GM19467 (cell line): ENCODE results near the gene ANKRD44.

Experiments
- ATAC-seq: cut with Tn5 transposase; IDR thresholded peaks from one replicate; pipeline ENCODE4 v1.9.1; 2021; ENCODE audit warnings: mild to moderate bottlenecking, moderate library complexity; ENCODE audit not compliant: unreplicated experiment

The ANKRD44 gene

DNA sequence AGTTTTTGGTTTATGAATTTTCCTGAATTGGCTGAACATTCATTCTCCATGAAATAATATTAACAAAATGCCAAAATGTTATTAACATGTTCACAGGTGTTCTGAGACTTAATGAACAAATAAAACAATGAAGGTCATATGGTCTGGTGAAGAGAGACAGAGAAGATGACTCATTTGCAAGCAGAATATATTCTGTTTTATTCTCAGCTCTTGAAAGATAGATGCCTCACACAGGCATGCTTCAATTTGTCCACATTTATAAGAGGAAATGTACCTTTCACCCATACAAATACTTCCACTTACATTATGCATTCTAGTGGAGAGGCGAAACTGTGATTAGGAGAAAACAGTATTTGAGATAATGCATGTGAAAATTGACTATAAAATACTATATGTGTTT lies 308.7 kb downstream of the ANKRD44 start:
- ATAC-seq, result no peak

DNA sequence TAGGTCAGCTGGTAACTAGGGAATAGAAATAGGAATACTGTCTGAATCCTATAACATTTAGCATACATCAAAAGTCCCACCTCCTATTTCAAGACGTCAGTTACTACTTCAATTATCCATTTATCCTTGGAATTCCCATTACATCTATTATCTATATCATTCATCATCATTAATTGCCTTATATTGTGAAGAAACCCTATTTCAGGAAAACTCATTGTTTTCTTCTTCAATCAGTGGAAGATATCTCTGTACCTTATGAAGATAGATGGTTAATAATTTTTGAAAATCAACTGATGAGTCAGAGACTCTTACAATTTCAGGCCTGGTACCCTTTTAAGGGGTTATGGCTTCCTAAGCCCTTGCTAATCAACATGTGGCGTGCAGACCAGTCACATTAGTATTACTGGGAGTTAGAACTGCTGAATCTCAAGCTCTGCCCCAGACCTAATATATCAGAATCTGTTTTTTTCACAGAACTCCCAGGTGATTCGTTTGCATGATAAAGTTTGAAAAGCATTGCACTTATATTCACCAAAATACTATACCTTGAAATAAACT lies 314.7 kb downstream of the ANKRD44 start:
- no peak for ATAC-seq

GRCh38 chr2:196994764-196995163 lies 315.8 kb downstream of the ANKRD44 start:
- no peak for ATAC-seq

DNA sequence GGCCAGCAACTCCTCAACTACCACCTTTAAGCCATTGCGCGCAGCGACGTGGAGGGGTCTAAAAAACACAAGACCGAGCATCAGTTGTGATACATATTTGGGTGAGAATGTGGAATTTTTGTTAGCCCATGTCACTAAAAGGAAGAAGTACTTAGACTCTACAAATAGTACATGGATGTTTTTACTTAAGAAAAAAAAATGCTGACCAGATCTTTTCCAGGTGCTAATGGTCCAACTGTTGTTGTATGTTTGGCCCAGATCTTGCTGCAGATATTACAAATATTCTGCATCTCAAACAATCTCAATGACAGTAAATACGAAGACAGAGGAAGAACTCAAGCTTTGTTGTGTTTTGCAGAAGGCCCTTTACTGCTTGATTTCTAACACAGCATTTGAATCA lies 317.0 kb downstream of the ANKRD44 start:
- ATAC-seq, result no peak

DNA sequence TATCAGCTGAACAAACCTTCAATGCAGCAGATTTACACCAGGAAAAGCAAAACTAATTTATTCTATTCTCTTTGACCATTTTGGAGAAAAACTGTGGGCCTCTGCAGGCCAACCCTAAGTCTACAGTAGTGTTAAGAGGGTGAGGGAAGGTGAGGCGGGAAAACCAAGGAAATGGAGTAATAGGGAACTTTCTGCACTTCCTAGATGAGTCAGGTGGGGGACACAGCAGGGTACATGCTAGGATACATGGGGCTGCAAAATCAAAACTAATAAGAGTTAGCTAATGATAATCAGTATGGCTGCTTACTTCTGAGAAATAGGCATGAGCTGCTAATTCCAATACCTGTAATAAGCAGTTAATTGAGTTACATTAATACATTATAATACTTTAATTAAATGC lies 318.1 kb downstream of the ANKRD44 start:
- no peak for ATAC-seq

GRCh38 chr2:196990788-196991461 lies 319.7 kb downstream of the ANKRD44 start:
- ATAC-seq, result no peak

DNA sequence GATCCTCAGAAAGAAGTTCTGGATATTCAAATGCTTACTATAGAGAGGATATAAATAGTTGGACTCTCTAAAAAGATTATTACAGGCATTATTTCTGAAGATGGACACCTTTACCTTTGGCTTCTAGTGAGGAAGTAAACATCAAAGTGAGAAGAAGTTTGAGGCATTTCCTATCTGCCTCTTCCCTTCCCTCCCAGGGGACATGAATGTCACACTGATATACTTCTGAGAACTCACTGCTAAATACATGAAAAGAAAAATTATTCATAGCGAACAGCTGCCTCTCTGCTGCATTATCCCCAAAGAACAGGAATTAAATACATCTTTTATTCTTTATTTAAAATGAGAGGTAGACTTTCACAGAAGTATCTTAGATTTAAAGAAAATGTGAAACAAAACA lies 320.5 kb downstream of the ANKRD44 start:
- no peak for ATAC-seq

GRCh38 chr2:196989496-196989895 lies 321.1 kb downstream of the ANKRD44 start:
- no peak for ATAC-seq

- ATAC-seq, result no peak
Measured at GRCh38 chr2:196988639-196989038, 321.9 kb downstream of the ANKRD44 start.

GRCh38 chr2:196987649-196988364 lies 322.8 kb downstream of the ANKRD44 start:
- no peak for ATAC-seq

- no peak for ATAC-seq
Measured at GRCh38 chr2:196987298-196987648, 323.3 kb downstream of the ANKRD44 start.

GRCh38 chr2:196985511-196986183 lies 324.9 kb downstream of the ANKRD44 start:
- no peak for ATAC-seq

DNA sequence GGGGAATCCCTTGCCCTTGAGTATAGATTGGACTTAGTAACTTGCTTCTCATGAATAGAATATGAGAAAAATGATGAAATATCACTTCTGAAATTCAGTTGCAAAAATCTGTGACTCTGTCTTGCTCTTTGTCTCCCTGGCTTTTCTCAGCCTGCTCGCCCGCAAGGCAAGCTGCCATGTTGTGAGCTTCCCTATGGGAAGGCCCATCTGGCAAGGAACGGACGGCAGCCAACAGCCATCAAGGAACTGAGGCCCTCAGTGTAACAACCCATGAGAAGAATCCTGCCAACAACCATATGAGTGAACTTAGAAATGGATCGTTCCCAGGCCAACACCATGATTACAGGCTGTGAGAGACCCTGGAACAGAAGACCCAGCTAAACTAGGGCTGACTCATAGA lies 325.7 kb downstream of the ANKRD44 start:
- no peak for ATAC-seq

- ATAC-seq, result no peak
Measured at GRCh38 chr2:196983934-196984333, 326.6 kb downstream of the ANKRD44 start.

DNA sequence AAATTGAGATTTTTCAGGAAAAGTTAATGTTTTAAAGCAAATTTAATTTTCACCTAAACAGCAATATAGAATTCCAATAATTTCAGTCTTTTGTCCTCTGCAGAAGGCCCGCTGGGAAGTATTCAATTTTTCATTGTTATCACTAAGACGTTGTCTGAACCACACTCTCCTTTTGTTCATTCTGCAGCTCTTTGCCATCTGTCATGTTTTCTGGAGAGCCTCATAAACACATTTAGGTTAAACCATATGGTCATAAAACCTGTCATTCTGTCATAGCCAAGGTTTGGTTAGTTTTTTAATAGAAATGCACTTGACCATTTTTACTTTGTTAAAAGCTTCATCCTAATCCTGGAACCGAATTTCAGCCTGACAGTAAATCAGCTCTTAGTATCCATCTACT lies 330.1 kb downstream of the ANKRD44 start:
- ATAC-seq, result no peak

DNA sequence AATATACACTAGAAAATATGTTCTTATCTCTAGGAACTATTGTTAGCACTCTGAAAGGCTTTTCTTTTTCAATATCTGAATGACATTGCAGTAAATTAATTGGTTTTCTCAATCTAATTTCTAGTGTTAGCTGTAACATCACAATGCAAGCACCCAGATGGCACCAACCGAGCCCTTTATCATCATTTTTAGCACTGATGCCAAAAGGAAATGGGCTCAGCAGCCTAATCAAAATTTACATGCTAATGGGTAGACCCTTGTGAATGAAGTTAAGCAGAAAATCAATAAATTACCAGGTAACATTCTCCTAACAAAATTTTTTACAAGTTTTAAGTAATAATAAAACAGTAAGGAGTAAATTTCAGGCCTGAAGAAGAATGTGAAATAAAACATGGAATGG lies 330.6 kb downstream of the ANKRD44 start:
- no peak for ATAC-seq

DNA sequence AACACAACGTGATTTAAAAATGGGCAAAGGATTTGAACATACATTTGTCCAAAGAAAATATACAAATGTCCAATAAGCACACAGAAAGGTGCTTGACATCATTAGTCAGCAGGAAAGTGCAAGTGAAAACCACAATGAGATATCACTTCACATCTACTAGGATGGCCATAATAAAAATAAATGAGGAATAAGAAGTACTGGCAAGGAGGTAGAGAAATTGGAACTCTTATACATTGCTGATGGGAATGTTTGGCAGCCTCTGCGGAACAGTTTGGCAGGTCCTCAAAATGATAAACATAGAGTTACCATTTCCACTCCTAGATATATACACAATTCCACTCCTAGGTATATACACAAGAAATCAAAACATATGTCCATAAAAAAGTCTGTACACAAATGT lies 333.1 kb downstream of the ANKRD44 start:
- no peak for ATAC-seq

DNA sequence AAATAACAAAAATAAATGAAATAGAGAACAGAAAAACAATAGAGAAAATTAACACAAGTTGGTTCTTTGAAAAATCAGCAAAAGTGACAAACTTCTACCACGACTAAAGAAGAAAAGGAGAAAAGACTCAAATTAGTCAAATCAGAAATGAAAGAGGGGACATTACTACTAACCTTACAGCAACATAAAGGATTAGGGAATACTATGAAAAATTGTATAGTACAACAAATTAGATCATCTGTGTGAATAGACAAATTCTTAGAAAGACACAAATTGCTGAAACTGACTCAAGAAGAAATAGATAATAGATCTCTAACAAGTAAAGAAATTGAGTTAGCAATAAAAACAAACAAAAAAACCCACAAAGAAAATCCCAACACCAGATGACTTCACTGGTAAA lies 335.6 kb downstream of the ANKRD44 start:
- ATAC-seq, result no peak

- ATAC-seq, result no peak
Measured at GRCh38 chr2:196971574-196972279, 338.9 kb downstream of the ANKRD44 start.

GRCh38 chr2:196970099-196970498 lies 340.5 kb downstream of the ANKRD44 start:
- no peak for ATAC-seq

GRCh38 chr2:196968516-196968915 lies 342.1 kb downstream of the ANKRD44 start:
- no peak for ATAC-seq
